ENCODE results near the gene TMEM256.
A peak's percentile ranks its signal among the peaks of the same experiment; 100 is the strongest.
"Not testable (repeated sequence)": the region's sequence is repeated elsewhere in the genome, so short reads cannot be mapped to it uniquely, and the experiment has no call there.

The TMEM256 gene

DNA sequence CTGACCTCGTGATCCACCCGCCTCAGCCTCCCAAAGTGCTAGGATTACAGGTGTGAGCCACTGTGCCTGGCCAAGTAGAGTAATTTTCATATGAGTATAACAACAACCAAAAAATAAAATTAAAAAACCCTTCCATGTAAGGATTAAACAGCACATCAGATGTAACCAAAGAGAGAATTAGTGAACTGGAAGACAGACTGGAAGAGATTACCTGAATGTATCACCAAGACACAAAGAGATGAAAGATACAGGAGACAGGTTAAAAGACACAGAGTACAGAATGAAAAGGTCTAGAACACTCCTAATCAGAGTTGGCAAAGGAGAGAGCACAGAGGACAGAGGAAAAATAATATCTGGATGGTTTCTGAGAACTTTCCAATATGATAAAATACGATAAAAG is 24.8 kb downstream of the TMEM256 start:
- no peak for DNase-seq
- TF ChIP-seq POLR2A (IDR thresholded peaks at IDR 0.05; ENCODE audit: low read length) (no peak), GATA1 (IDR thresholded peaks at IDR 0.05; ENCODE audit: low read depth, low read length) (no peak)

DNA sequence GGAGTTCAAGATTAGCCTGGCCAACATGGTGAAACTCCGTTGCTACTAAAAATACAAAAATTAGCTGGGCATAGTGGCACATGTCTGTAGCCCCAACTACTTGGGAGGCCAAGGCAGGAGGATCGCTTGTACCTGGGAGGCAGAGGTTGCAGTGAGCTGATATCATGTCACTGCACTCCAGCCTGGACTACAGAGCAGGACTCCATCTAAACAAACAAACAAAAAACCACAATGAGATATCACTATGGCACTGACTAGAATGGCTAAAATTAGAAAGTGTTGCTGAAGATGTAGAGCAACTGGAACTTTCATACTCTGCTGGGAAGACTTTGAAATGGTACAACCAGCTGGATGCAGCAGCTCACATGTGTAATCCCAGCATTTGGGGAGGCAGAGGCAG is 29.5 kb downstream of the TMEM256 start:
- no peak for DNase-seq

GRCh38 chr17:7370853-7371252 is 33.0 kb downstream of the TMEM256 start:
- TF ChIP-seq POLR2A (IDR thresholded peaks at IDR 0.05; ENCODE audit: low read length): no peak
- TF ChIP-seq GATA1 (IDR thresholded peaks at IDR 0.05; ENCODE audit: low read depth, low read length): no peak
- no peak for DNase-seq

More for the DNA sequence above, 29.5 kb downstream of the TMEM256 start:
- no peak for TF ChIP-seq POLR2A (IDR thresholded peaks at IDR 0.05; ENCODE audit: low read length)
- no peak for TF ChIP-seq GATA1 (IDR thresholded peaks at IDR 0.05; ENCODE audit: low read depth, low read length)

GRCh38 chr17:7369825-7370224 is 34.1 kb downstream of the TMEM256 start:
- TF ChIP-seq GATA1 (IDR thresholded peaks at IDR 0.05; ENCODE audit: low read depth, low read length) (no peak), POLR2A (IDR thresholded peaks at IDR 0.05; ENCODE audit: low read length) (no peak)
- no peak for DNase-seq

GRCh38 chr17:7368599-7368994 is 35.3 kb downstream of the TMEM256 start:
- DNase-seq: not testable (repeated sequence)

- no peak for DNase-seq
- no peak for TF ChIP-seq GATA1 (IDR thresholded peaks at IDR 0.05; ENCODE audit: low read depth, low read length)
- no peak for TF ChIP-seq POLR2A (IDR thresholded peaks at IDR 0.05; ENCODE audit: low read length)
These were observed 35.8 kb downstream of the TMEM256 start for GRCh38 chr17:7367918-7368598.

DNA sequence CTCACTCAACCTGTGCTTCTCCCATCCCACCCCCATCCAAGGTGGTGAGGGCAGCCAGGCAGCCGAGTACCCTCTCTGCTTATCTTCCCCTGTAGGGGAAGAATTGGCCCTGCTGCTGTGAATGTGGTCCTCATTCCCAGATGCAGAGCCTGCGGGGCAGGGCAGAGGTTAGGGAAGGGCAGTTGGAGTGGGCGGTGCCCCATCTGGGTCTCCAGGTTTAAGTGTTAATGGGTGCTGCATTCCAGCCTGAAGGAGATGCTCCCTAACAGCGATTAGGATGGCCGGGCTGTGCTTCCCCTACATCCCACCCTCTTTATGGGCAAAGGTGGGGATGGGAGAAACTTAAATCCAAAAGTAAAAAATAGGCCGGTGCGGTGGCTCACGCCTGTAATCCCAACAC is 36.8 kb downstream of the TMEM256 start:
- no peak for TF ChIP-seq POLR2A (IDR thresholded peaks at IDR 0.05; ENCODE audit: low read length)
- no peak for TF ChIP-seq GATA1 (IDR thresholded peaks at IDR 0.05; ENCODE audit: low read depth, low read length)
- no peak for DNase-seq

DNA sequence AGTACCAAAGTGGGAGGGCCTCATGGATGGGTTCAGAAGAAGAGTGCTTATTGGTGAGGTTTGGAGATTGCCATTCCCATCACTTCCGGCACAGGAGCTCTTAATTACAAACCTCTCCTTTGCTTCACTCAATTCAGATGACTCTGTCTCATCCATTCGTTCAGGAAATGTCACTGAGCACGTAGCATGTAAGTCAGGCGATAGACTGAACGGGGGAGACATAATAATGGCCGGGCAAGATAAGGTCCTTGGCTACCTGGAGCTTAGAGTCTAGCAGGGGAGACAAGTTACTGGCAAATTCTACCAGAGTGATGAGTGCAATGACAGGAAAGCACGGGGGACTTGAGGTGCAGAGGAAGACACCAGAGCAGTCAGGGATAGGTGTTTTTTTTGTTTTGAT is 37.9 kb downstream of the TMEM256 start:
- not testable (repeated sequence) for DNase-seq

GRCh38 chr17:7363311-7363710 is 40.6 kb downstream of the TMEM256 start:
- no peak for DNase-seq
- TF ChIP-seq POLR2A (IDR thresholded peaks at IDR 0.05; ENCODE audit: low read length) (no peak), GATA1 (IDR thresholded peaks at IDR 0.05; ENCODE audit: low read depth, low read length) (no peak)

DNA sequence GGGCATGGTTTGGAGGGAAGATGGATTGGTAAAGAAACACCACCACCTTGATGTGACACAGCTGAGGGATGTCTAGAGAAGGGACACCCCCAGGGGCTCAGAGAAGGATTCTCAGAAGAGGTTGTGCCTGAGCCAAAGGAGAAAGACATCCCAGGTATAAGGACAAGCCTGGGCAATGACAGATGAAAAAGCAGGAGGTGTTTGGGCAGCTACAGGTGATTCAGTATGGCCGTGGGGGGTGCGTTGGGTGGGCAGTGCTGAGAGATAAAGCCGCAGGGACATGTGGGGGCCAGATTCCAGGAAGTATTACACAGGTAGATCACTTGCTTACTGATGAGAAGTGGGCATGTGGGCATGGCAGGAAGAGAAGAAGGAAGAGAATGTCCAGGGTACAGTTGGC is 42.0 kb downstream of the TMEM256 start:
- no peak for TF ChIP-seq GATA1 (IDR thresholded peaks at IDR 0.05; ENCODE audit: low read depth, low read length)
- no peak for TF ChIP-seq POLR2A (IDR thresholded peaks at IDR 0.05; ENCODE audit: low read length)
- DNase-seq: no peak

GRCh38 chr17:7357381-7357780 is 46.5 kb downstream of the TMEM256 start:
- TF ChIP-seq GATA1 (IDR thresholded peaks at IDR 0.05; ENCODE audit: low read depth, low read length) (no peak), POLR2A (IDR thresholded peaks at IDR 0.05; ENCODE audit: low read length) (no peak)
- DNase-seq: no peak

- no peak for TF ChIP-seq GATA1 (IDR thresholded peaks at IDR 0.05; ENCODE audit: low read depth, low read length)
- TF ChIP-seq POLR2A (IDR thresholded peaks at IDR 0.05; ENCODE audit: low read length): no peak
- DNase-seq: no peak
These were observed 47.1 kb downstream of the TMEM256 start for GRCh38 chr17:7356756-7357155.

GRCh38 chr17:7356072-7356549 is 47.8 kb downstream of the TMEM256 start:
- peak; percentile 76 to 89 for DNase-seq

DNA sequence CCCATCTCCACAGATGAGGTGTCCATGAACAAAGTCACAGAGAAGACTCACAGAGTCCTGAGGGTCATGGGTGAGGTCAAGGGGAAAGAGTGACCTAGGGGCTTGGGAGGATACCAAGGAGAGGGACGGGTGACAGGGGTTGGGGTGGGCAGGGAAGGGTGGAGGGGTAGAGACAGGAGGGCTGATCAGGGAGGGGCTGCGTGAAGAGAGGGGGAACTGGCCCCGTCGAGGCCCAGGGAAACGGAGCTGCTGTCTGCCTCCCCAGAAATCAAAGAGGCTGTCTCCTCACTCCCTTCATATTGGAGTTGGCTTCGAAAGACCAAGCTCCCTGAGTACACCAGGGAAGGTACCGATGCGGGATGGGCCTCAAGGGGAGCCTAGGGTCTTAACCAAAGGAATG is 48.3 kb downstream of the TMEM256 start:
- TF ChIP-seq POLR2A (IDR thresholded peaks at IDR 0.05; ENCODE audit: low read length): peak; percentile 14
- no peak for TF ChIP-seq GATA1 (IDR thresholded peaks at IDR 0.05; ENCODE audit: low read depth, low read length)
- DNase-seq: no peak

More at GRCh38 chr17:7356072-7356549, 47.8 kb downstream of the TMEM256 start:
- TF ChIP-seq GATA1 (IDR thresholded peaks at IDR 0.05; ENCODE audit: low read depth, low read length) (no peak), POLR2A (IDR thresholded peaks at IDR 0.05; ENCODE audit: low read length) (no peak)

- TF ChIP-seq POLR2A (IDR thresholded peaks at IDR 0.05; ENCODE audit: low read length): no peak
- TF ChIP-seq GATA1 (IDR thresholded peaks at IDR 0.05; ENCODE audit: low read depth, low read length): no peak
- DNase-seq: peak; percentile 18 to 32
These were observed 48.8 kb downstream of the TMEM256 start, which contains the start of gene TMEM95 for GRCh38 chr17:7355053-7355452. Gene TMEM95, plus strand, starts transcription at chr17:7355156. Its CDS starts 49 bp downstream, at chr17:7355205.
